Mammary epithelial cell (primary cell): ENCODE results near the gene TDRD12.

ENCODE experiments used
- CTCF ChIP-seq, 2 donors: IDR thresholded peaks in 1 of 2; conservative IDR thresholded peaks in 1 of 2; 2 replicates each; pipeline ENCODE4 v1.5.1; 2011 to 2012; ENCODE audit warnings: inconsistent platforms in 2 of 2, low read length in 2 of 2, mild to moderate bottlenecking in 2 of 2, control low read depth in 1 of 2, low read depth in 1 of 2; ENCODE audit not compliant: insufficient read depth in 1 of 2; ENCODE audit errors: extremely low read depth in 1 of 2
- EZH2 ChIP-seq: IDR thresholded peaks from 2 replicates; pipeline ENCODE4 v1.6.1; 2012; ENCODE audit warnings: low read length, inconsistent platforms, borderline replicate concordance

DNA sequence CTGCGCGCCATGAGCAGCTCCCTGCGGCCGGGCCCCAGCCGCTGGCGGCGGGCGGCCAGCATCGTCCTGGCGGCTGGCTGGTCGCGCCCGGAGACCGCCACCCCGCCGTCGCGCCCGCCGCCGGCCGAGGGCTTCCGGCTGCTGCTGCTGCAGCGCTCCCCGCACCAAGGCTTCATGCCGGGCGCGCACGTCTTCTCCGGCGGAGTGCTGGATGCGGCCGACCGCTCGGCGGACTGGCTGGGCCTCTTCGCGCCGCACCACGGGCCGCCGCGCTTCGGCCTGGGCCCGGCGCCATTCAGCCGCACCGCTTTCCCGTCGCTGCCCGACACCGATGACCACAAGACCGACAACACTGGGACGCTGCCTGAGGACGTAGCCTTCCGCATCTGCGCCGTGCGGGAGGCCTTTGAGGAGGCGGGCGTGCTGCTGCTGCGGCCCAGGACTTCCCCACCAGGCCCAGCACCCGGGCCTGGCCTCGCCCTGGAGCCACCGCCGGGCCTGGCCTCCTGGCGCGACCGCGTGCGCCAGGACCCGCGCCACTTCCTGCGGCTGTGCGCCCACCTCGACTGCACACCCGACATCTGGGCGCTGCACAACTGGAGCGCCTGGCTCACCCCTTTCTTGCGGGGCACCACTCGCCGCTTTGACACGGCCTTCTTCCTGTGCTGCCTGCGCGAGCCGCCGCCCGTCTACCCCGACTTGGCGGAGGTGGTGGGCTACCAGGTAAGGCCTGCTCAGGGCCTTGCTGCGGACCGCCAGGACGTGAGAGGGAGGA is 27.4 kb upstream of the TDRD12 start:
- TF ChIP-seq CTCF (conservative IDR thresholded peaks at IDR 0.05 in 1 of 2, IDR thresholded peaks at IDR 0.05 in 1 of 2; ENCODE audit: extremely low read depth in 1 of 2, insufficient read depth in 1 of 2, low read depth in 1 of 2, low read length in 2 of 2): no peak
- TF ChIP-seq EZH2: no peak
